Effector CD4-positive, alpha-beta T cell (primary cell): ENCODE measurements around the gene SZT2.
"Not testable (repeated sequence)": the region's sequence is repeated elsewhere in the genome, so short reads cannot be mapped to it uniquely, and the experiment has no call there.

Experiments
- DNase-seq: peaks from one replicate; pipeline ENCODE4 v3.0.0-alpha.2; 2020

Gene SZT2

DNA sequence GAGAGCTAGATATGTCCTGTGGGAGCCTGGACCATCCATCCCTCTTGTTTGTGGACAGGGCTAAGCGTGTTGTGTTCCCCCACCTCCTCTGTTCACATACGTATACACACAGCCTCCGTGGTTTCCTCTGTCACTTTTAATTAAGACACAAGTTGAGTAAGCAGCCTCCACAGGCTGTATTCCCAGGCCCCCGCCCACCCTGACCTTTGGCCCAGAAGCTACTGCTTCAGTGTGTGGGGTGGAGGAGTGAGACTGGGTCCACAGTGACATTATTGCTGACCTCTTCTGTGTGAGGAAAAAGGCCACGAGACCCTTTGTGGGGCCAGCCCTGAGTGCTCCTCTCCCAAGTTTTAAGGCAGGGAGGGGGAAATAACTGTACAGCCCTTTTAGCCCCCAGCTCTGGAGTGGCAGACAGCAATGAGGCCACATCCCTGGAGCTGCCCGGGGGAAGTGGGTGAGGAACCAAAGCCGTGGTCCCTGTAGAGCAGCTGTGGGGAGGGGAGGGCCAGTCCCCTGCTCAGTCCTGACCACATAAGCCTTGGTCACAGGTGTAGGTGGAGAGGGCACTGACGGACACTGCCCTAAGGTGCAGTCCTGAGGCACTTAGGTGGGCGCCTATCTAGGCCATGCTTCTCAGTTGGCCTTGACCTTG, 26.3 kb upstream of the SZT2 start:
- DNase-seq: no peak

DNA sequence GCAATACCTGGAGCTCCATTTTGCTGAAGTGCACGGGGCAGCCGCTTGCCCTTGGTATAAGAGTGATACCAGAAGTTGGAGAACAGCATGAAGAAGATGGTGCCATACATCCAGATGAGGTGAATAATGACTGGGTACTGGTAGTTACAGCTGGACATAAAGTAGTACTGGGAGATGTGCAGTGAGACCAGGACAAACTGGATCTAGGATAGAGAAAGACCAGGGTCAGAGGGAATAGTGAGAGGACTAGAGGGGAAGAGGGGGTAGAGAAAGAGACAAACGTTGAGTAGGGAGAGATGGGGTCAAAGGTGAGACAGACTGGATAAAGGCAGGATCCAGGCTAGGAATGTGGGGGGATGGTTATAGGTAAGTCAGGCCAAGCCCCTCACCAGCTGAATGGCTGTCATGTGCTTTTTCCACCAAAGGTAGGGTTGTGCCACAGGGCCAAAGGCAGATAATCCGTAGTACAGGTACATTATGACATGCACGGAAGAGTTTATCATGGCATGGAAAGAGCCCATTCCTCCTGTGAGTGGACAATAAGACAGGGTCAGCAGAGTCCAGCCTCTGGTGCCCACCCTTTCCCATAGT, 25.7 kb upstream of the SZT2 start:
- DNase-seq: no peak

DNA sequence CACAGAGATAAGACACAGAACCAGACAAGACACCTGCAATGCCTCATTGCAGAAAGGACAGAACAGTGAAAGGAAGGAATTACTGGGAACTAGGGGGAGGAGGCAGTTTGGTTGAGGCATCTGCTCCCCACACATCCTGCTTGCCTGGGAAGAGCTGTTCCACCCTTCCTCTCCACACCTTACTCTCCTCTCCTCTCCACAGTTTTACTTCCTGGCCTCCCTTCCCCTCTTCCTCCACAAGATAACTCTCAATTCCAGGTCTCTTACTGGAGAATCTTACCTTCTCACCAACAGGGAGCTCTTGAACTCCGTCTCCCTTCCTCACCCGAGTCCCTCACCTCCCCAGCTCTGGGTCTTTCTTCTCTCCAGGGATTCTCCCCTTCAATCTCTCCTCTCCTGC, 24.0 kb upstream of the SZT2 start:
- DNase-seq: no peak

DNA sequence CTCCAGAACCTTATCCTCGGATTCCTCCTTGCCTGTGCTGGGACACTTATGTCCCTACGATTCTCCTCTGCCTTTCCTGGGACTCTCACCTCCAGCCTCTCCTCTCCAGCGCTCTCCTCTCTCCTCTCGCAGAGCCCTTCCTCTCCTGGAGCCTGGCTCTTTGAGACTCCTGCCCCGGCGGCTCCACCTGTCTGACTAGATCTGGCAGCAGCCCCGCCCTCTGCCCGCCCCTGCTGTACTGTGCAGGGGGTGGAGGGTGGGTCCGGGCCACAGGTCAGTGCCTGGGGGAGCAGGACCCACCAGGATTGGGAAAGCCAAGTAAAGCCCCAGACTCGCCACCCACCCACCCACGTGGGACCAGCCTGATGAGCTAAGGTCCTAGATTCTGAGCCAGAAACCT, 23.5 kb upstream of the SZT2 start:
- no peak for DNase-seq

DNA sequence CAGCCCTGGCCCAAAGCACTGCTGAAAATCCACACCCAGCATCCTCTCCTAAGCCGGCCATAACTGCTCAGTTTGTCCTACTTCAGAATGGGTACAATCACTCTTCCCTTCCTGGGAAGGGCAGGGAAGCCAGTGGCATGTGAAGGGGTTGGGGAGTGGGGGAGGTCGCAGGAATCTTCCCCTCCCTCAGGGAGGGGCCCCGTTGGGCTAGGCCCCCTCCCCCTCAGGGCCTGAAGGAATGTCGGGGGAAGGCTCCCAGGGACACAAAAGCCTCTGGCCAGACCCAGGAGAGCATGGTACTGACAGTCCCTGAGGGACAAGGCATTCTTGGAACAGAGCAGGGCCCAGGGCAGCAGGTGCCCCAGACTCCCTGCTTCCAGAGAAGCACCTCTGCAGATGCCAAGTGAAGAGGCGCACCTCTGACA, 23.1 kb upstream of the SZT2 start:
- DNase-seq: no peak

DNA sequence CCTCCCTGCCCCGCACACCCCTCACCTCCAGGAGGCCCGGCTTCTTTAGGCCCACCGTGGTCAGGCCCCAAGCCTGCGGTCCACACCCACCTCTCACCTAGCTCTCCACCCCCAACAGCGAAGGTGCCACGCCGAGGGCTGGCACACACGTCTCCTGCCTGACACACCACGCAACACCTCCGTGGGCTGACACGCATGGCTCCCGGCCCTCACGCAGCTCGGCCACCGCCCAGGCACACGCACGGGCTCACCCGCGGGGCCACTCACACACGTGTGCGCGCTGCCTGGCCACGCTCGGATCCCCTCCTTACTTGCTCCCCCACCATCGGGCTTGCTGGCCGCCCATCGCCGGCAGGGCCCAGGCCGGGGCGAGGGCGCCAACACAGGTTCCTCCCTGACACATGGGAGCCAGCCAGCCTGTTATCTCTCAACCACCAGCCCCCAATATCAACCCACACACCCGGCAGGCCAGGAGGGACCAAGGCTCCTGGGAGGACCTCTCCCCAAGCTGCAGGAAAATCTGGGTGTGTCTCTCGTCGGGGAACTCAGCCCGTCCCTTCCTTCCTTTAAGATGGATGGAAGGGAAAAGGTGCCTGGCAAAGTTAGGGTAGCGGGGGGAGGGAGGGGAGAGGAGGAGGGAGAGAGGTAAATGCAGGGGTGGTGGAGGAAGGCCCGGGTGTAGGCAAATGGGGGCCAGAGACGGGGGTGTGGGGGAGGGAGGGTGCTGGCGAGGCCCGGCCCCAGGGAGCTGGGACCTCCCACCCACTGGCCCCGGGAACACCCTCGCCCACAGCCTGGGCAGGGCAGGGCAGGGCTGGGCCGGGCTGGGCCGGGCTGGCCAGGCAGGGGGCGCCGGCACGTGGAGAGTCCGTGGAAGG, 22.4 kb upstream of the SZT2 start:
- DNase-seq: no peak

DNA sequence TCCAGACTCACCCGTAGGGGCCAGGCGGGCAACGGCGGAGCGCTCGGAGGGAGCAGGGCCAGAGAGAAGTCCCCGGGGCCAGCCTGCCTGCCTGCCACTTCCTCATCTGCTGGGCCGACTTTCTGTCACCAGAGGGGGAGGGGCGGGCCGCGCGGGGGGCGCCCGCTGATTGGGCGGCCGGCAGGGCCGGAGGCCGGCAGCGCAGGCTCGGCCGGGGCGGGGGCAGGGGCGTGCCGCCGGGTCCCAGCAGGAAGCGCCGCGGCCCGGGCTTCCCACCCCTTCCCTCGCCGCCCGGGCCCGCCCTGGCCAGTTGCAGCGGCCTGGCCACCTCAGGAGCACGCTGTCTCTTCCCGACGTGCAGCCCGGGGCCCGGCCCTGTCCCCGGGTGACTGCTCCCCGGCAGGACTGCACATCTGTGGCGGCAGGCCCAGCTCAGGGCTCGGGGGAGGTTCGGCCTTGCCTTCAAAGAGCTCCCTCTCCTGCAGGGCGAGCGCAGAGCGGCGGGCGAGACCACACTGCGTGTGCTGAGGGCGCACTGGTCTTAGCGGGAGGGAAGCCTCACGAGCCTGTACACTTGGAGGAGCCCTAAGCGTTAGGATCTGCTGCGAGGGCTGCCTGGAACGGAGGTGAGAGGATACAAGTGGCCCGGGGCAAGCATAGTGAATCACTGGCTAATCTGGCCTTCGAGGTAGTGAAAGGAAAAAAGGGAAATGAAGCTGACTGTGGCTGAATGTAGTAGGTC, 21.6 kb upstream of the SZT2 start, which contains the start of gene ELOVL1:
TSS of gene ELOVL1 (minus strand) at position 108 of the 742 bp plus-strand sequence. CDS start 2,402 bp downstream, outside the sequence.
- peak; percentile 74 for DNase-seq

DNA sequence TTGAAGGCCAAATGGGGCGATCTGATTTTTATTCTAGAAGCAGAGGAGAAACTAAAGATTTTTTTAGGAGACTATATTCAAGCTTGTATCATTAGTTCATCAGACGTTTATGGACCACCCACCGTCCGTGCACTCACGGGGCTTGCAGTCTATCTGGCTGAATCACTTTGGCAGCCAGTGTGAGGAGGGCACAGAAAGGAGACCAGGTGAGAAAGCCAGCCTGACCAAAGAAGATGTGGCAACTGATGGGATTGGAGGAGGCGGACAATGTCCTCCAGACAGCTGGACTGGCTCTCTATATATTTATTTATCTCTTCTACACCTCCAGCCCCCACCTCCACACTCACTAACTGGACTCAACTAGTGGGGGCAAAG, 21.1 kb upstream of the SZT2 start:
- DNase-seq: no peak

DNA sequence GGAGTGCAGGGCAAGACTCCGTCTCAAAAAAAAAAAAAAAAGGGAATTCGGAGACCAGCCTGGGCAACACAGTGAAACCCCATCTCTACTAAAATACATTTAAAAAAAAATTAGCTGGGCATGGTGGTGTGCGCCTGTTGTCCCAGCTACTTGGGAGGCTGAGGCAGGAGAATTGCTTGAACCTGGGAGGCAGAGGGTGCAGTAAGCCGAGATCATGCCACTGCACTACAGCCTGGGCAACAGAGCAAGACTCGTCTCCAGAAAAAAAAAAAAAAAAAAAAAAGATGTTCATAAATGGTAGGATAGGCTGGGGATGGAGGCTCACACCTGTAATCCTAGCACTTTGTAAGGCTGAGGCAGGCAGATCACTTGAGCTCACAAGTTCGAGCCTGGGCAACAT, 19.9 kb upstream of the SZT2 start:
- DNase-seq: not testable (repeated sequence)

DNA sequence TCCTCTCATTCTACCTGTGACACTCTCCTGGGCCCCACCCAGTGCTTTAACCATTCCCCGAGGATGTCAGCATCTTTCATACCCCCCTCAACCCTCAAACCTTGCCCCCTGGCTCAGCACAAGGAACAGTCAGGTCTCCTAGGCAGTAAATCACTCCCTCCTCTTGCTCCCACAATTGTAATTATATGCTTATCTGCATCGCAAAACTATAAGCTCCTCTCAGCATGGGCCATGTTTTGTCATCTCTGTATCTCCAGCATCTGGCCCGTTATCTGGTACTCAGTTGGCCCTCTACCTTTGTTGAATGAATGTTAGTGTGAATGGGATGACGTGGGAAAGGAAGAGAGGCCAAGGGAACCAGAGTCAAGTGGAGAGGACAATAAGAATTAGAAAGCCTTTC, 19.1 kb upstream of the SZT2 start:
- DNase-seq: no peak

DNA sequence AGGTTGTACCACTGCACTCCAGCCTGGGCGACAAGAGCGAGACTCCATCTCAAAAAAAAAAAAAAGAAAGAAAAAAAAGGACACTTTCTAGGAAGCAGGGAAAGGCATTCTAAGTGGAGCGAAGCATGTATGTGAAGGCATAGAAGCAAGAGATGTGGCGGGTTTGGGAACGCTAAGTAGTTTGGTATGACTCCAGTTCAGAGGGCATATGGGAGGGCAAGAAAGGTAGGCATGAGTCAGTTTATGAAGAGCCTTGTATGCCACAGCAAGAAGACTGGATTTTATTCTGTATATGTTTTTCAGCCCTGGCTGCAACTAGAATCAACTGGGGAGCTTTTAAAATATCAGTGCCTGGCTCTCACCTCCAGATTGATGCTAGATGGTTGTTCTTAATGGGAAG, 17.5 kb upstream of the SZT2 start:
- DNase-seq: no peak

DNA sequence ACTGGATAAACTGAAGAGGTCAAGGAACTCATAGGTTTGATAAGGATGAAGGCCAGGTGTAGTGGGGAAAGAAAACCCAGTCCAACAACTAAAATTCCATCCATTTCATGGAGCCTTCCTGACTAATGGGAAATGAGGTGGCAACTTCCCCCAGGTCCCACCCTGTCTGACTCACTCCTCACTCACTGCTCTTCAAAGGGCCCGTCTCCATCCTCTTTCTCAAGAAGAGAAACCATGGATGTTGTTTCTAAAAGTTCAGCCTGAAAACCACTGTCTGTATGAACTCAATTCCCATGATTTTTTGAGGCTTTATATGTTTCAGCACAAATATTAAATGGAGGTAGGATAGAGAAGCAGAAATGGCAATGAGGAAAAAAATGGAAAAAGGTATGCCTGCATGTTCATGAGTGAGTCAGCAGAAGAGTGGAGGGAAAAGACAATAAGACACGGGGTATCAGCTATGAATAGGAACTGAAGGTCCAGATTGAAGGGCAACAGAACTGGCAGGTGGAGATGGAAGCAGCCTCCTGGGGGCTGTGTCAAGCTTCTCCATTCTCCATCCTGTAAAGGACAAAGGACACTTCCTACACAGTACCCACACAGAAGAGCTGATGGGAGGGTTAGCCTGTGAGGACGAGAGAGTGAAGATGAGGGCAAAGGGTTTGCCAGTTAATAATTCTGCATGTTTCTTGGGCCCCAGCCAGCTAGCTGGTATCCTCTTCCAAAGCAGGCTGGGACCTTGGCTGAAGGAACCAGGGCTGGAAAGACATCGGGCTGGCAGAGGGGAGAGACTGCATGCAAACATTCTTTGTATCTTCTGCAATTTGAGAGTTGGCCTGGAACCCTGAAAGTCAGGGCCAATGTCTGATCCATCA, 16.4 kb upstream of the SZT2 start:
- no peak for DNase-seq

DNA sequence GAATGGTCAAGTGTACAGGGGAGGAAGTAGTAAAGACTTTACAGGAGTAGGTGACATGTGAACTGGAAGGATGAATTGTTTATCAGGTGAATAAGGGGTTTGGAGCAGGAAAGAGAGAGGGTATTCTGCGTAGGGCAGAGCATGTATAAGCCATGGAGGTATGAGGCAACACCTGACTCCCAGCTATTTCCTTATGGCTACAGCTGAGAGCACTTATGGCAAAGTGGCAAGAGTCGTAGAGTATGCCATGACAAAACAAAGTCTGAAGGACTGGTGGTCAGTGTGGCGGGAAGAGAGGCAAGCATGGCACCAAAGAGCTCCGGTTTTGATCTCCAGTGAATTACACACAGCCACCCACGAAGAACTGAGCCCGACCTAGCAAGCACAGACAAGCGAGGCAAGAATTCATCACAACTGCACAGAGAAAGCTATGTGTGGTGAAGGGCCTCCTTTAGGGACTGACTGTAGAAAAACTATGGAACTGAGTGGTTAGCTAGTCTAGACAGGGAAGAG, 12.9 kb upstream of the SZT2 start:
- no peak for DNase-seq

DNA sequence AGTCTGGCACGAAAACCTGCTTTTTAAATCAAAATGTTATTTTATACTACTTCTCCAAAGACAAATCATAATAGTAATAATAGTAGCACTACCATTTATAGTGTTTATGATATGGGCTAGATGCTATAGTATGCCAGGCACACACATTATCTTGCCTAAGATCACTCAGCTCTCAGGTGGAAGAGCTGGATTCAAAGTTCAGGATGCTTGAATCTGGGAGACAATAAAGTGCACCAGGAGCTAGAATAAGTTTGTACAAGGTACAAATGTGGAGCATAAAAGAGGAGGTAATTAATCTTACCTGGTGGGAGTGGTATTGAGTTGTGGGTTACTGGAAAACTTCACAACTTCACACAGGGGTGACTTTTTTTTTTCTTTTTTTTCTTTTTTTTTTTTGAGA, 11.9 kb upstream of the SZT2 start:
- DNase-seq: no peak

DNA sequence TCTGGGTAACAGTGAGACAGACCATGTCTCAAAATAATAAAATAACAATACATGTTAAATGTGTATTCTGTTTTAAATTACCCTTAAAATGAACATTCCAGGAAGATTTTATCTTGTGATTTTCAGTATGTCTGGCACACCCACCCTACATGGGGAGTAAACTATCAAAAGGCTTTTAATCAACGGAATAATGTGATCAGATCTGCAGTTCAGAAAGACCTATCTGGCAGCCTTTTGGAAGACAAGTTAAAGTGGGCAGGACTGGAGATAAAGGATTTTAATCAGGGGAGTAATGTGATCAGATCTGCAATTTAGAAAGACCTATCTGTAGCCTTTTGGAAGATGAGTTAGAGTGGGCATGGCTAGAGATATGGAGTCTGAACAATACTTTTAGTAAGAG, 10.2 kb upstream of the SZT2 start:
- no peak for DNase-seq

DNA sequence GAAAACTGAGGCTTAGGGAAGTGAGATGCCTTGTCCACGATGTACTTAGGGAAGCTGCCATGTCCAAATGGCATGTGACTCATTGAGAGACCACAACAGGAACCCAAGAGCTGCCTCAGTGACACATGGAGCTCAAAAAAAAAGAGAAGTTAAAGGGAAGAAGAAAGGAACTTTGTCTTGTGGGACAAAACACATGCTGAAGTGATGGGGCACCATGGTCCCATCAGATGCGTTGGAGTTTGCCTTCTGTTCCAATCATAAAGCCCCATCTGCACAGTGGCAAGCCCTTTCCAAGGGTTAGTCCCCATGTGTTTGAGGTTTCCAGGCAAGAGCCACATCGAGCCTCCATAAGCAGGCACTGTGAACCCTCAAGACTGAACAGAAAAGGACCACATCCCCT, 8.1 kb upstream of the SZT2 start:
- no peak for DNase-seq

DNA sequence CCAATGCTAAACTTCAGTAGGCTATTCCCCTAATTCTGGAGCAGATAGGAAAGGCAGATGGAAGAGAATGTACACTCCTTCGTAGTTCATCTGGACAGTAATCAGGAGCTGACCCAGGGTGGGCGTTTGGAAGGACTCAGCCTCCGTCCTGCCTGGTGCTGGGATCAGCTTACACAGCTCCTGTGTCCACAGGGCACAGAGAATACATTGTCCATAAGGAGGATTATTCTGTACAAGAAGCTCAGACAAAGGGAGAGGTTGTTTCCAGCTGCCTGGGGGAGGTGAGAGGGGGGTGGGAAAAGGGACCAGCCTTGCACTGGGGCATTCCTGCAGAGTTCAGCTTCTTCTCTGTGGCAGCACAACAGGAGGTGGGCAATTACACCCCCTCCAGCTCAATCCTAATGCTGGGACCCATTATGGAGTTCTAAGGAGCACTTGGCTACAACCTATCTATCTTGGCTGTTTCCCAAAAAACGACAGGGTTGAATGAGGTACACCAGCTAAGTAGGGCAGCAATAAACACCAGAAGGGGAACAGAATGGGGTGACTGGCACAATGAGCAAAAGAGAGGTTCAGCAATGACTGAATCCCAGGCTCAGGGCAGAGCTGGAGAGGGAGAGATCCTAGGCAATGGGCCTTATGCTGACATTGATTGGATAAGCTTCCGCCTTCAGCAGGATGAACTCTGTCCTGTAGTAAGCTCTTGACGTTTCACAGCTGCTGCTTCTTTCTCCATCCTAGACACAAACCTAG, 7.5 kb upstream of the SZT2 start:
- no peak for DNase-seq

DNA sequence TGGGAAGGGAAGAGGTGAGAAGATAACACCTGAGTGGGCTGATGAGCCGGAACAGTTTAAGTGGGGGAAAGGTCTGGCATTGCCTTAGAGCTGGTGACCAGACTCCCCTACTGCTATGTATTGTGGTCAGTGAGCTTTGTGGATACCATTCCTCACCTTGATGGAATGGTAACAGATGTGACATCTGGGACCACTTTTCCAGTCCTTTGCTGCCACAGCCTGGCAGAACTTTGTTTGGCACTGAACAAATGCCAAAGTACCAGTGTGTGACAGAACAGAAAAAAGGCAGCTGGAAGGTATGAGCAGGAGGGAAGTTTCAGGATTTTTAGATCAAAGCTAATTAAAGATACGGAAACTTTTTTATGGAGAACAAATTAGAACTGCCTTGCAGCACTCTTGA, 6.2 kb upstream of the SZT2 start:
- DNase-seq: no peak

DNA sequence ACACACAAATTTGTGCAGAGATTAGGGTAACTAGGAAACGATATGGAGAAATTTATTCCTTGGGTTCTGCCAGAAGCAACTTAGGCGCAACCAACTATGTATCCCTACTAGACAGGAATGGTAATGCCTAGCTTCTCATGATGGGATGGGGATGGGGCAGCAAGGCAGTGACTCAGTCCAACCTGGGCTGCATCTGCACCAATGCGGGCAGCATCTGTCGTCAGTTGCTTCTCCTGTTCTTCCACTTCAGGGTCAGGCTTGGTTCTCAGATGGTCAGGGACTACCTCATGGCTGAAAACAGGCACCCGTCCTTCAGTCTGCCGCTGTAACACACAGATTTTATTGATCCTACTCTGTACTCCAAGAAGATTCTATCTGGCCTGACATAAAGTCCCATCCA, 3.0 kb upstream of the SZT2 start:
- no peak for DNase-seq

DNA sequence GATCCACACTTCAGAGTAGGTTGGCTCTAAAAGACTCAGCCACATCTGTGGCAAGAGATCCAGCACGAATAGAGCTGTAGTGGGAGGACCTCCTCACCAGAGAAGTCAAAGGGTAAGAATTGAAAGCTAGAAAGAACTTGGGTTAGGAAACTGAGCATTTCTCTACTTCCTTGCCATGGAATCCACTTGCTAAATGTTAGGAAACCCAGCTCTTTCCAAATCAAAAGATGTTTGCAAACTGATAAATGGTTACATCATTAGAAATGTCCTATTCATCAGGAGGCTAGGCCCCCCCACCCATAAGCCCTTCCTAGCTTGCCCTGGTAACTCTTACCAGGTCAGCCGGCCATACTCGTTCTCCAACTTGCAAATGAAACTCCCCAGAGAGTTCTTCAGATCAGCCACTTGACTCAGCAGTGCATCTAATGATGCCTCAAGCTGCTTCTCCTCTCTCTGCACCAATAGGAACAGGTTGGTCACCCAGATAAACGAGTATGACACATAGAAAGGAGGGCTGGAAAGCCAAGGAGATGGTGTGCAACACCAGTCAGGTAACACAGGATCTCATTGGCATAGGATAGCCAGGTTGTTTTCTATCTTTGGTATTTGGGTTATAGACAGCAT, 1.6 kb upstream of the SZT2 start:
- DNase-seq: no peak

DNA sequence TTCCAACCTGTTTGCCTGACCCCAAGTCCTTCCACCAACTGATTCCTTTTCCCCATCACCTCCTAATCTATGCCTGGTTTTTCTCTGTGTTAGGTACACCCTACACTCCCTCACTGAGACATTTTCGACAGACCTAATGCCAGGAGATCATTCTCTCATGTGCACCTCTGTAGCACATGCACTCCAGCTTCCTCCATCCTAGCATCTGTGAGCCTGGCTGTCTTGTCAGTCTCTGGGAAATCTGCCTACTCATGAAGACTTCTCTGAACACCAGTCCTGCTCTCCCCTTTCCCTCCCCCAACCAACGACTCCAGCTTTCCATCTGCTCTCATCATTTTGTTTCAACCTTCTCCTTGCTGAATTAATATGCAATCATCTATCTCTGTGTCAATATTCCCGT, 1.1 kb upstream of the SZT2 start:
- DNase-seq: no peak
